Neural cell (in vitro differentiated cells): ENCODE results near the gene AK1. TPM values are rescaled to one million over a fixed set of nuclear protein-coding genes. Genes with fewer than 3 reads are reported as not detected.

Experiments
- H2AFZ ChIP-seq: fragments of 200-600, 300-800 bp; sonication (generic), shearing (Covaris generic); 2 replicates; pipeline ENCODE4 v1.6.0; 2014; ENCODE audit warnings: low read depth, mild to moderate bottlenecking, antibody characterized with exemption, low read length, moderate library complexity
- H3F3A ChIP-seq: fragments of 200-600 bp; shearing (Covaris generic); 2 replicates; pipeline ENCODE4 v1.6.1; 2016; ENCODE audit warnings: mild to moderate bottlenecking, moderate library complexity, mixed read lengths, antibody characterized with exemption, low read length; ENCODE audit not compliant: insufficient read depth, poor library complexity, severe bottlenecking
- H3K27ac ChIP-seq: fragments of 200-600, 300-800 bp; sonication (generic), shearing (Covaris generic); 2 replicates; pipeline ENCODE4 v1.5.1; 2014; ENCODE audit warnings: mild to moderate bottlenecking, low read length, moderate library complexity
- H3K27me3 ChIP-seq: fragments of 300-800, 200-600 bp; sonication (generic), shearing (Covaris generic); 2 replicates; pipeline ENCODE4 v1.6.0; 2014; ENCODE audit warnings: mild to moderate bottlenecking, low read depth, low read length, moderate library complexity; ENCODE audit not compliant: insufficient read depth
- H3K36me3 ChIP-seq: fragments of 300-800, 200-600 bp; sonication (generic), shearing (Covaris generic); 2 replicates; pipeline ENCODE4 v1.5.1; 2014; ENCODE audit warnings: mild to moderate bottlenecking, antibody characterized with exemption, low read length, moderate library complexity; ENCODE audit not compliant: insufficient read depth
- H3K4me2 ChIP-seq: fragments of 300-800, 200-600 bp; sonication (generic), shearing (Covaris generic); 2 replicates; pipeline ENCODE4 v1.6.0; 2014; ENCODE audit warnings: mild to moderate bottlenecking, low read length
- H3K4me3 ChIP-seq: fragments of 300-800, 200-600 bp; sonication (generic), shearing (Covaris generic); 2 replicates; pipeline ENCODE4 v1.5.1; 2014; ENCODE audit warnings: mild to moderate bottlenecking, low read length, moderate library complexity
- H3K79me2 ChIP-seq: fragments of 200-600 bp; shearing (Covaris generic); replicated peaks from 2 replicates; pipeline ENCODE4 v1.6.0; 2014; ENCODE audit warnings: mild to moderate bottlenecking, low read length, moderate library complexity; ENCODE audit not compliant: insufficient read depth
- H3K9ac ChIP-seq: fragments of 300-800, 200-600 bp; sonication (generic), shearing (Covaris generic); 2 replicates; pipeline ENCODE4 v1.6.1; 2016; ENCODE audit warnings: mild to moderate bottlenecking, low read length, mixed read lengths
- H3K9me2 ChIP-seq: fragments of 200-600 bp; shearing (Covaris generic); 2 replicates; pipeline ENCODE4 v1.6.1; 2016; ENCODE audit warnings: mild to moderate bottlenecking, low read length, mixed read lengths; ENCODE audit not compliant: insufficient read depth
- H3K9me3 ChIP-seq: fragments of 200-600, 300-800 bp; sonication (generic), shearing (Covaris generic); 2 replicates; pipeline ENCODE4 v1.6.1; 2016; ENCODE audit warnings: mild to moderate bottlenecking, mixed run types, low read length, moderate library complexity, mixed read lengths
- H4K20me1 ChIP-seq: fragments of 200-600 bp; shearing (Covaris generic); 2 replicates; pipeline ENCODE4 v1.6.1; 2016; ENCODE audit warnings: mild to moderate bottlenecking, mixed run types; ENCODE audit not compliant: insufficient read depth
- CTCF ChIP-seq: fragments of 450-650 bp; IDR thresholded peaks from 2 replicates; pipeline ENCODE4 v1.5.1; 2014; ENCODE audit warnings: antibody characterized with exemption, mild to moderate bottlenecking, moderate library complexity; ENCODE audit not compliant: poor library complexity, severe bottlenecking
- EP300 ChIP-seq: fragments of 450-650 bp; conservative IDR thresholded peaks from 2 replicates; pipeline ENCODE4 v1.6.1; 2014; ENCODE audit warnings: antibody characterized with exemption, mild to moderate bottlenecking, moderate library complexity; ENCODE audit not compliant: poor library complexity, severe bottlenecking
- EZH2 ChIP-seq: fragments of 200-600, 300-800 bp; shearing (Covaris generic), sonication (generic); IDR thresholded peaks from 2 replicates; pipeline ENCODE4 v1.6.1; 2014; ENCODE audit warnings: antibody characterized with exemption, low read length, borderline replicate concordance, mild to moderate bottlenecking; ENCODE audit not compliant: insufficient read depth, poor library complexity, severe bottlenecking
- MXI1 ChIP-seq: fragments of 450-650 bp; conservative IDR thresholded peaks from 2 replicates; pipeline ENCODE4 v1.6.1; 2014; ENCODE audit warnings: antibody characterized with exemption, mild to moderate bottlenecking; ENCODE audit not compliant: poor library complexity, severe bottlenecking
- POLR2AphosphoS5 ChIP-seq: IDR thresholded peaks from 2 replicates; pipeline ENCODE4 v1.6.1; 2012
- RAD21 ChIP-seq: fragments of 450-650 bp; conservative IDR thresholded peaks from 2 replicates; pipeline ENCODE4 v1.6.1; 2014; ENCODE audit warnings: antibody characterized with exemption, mild to moderate bottlenecking, moderate library complexity
- REST ChIP-seq: IDR thresholded peaks from 2 replicates; pipeline ENCODE4 v1.6.1; 2012; ENCODE audit warnings: borderline replicate concordance
- SMC3 ChIP-seq: fragments of 450-650 bp; conservative IDR thresholded peaks from 2 replicates; pipeline ENCODE4 v1.6.1; 2014; ENCODE audit warnings: antibody characterized with exemption, mild to moderate bottlenecking, moderate library complexity; ENCODE audit not compliant: poor library complexity
- TAF1 ChIP-seq: IDR thresholded peaks from 2 replicates; pipeline ENCODE4 v1.6.1; 2012; ENCODE audit warnings: low read depth
- polyA plus RNA-seq: library from polyadenylated mRNA; depleted of rRNA; stranded (reverse); fragments of >200 nt; gene quantifications from 2 replicates; pipeline ENCODE4 v1.2.3, GENCODE V29; 2014

The AK1 gene
- polyA plus RNA-seq, 1 donor from 2014 or later: 105 TPM

- H3F3A ChIP-seq: no peaks in the 10 kb centered on the region
- H3K9ac ChIP-seq: no peak overlapping the region
- no peaks in the 10 kb centered on the region for H3K27me3 ChIP-seq
- no peak overlapping the region for H2AFZ ChIP-seq
- no peak overlapping the region for H3K4me2 ChIP-seq
- no peaks in the 10 kb centered on the region for H3K9me3 ChIP-seq
- no peaks in the 10 kb centered on the region for H4K20me1 ChIP-seq
- H3K9me2 ChIP-seq: no peaks in the 10 kb centered on the region
- no peak overlapping the region for H3K27ac ChIP-seq
- peaks cover 7% of the 10 kb centered on the region for H3K79me2 ChIP-seq
- TF ChIP-seq EZH2: no peak
- no peak for TF ChIP-seq SMC3
- TF ChIP-seq EP300: no peak
- TF ChIP-seq CTCF: no peak
- no peak for TF ChIP-seq RAD21
- TF ChIP-seq REST: no peak
- no peak for TF ChIP-seq TAF1
- TF ChIP-seq POLR2AphosphoS5: no peak
- TF ChIP-seq MXI1: no peak
- no peaks in the 10 kb centered on the region for H3K36me3 ChIP-seq
- no peak overlapping the region for H3K4me3 ChIP-seq
Observed at GRCh38 chr9:127874301-127875221, 2.9 kb downstream of the AK1 start.

GRCh38 chr9:127873886-127874285 lies 3.6 kb downstream of the AK1 start:
- H3K27ac ChIP-seq: no peak overlapping the region
- TF ChIP-seq EP300 (no peak), RAD21 (no peak), TAF1 (no peak), MXI1 (no peak), CTCF (no peak), SMC3 (no peak), EZH2 (no peak), REST (no peak), POLR2AphosphoS5 (no peak)

More at GRCh38 chr9:127873886-127874285, 3.6 kb downstream of the AK1 start:
- H3K79me2 ChIP-seq: peaks cover 7% of the 10 kb centered on the region
- H3F3A ChIP-seq: no peaks in the 10 kb centered on the region
- no peak overlapping the region for H2AFZ ChIP-seq
- H3K36me3 ChIP-seq: no peaks in the 10 kb centered on the region
- no peak overlapping the region for H3K9ac ChIP-seq
- no peaks in the 10 kb centered on the region for H3K27me3 ChIP-seq
- H3K4me3 ChIP-seq: no peak overlapping the region
- no peaks in the 10 kb centered on the region for H3K9me2 ChIP-seq
- no peak overlapping the region for H3K4me2 ChIP-seq
- no peaks in the 10 kb centered on the region for H4K20me1 ChIP-seq
- H3K9me3 ChIP-seq: no peaks in the 10 kb centered on the region
